ENCODE measurements around the gene PLAGL2. TPM values are rescaled to one million over a fixed set of nuclear protein-coding genes. Genes with fewer than 3 reads are reported as not detected.
"Not testable (repeated sequence)": the region's sequence is repeated elsewhere in the genome, so short reads cannot be mapped to it uniquely, and the experiment has no call there.

The PLAGL2 gene
- total RNA-seq, 2 donors from 2014 or later: 51.3 to 65.2 TPM

- no peaks in the 10 kb centered on the region for H3K9me3 Mint-ChIP-seq
- ATAC-seq (no peak), DNase-seq (ENCODE audit: low spot score in 2 of 2) (no peak)
- H3K27ac Mint-ChIP-seq: no peak overlapping the region
- H3K36me3 Mint-ChIP-seq: no peaks in the 10 kb centered on the region
Observed at GRCh38 chr20:32179934-32180333, 27.6 kb downstream of the PLAGL2 start.

GRCh38 chr20:32179515-32179914, 28.0 kb downstream of the PLAGL2 start:
- no peak for DNase-seq (ENCODE audit: low spot score in 2 of 2)
- Mint-ChIP-seq H3K36me3 (no peaks in the 10 kb centered on the region), H3K9me3 (no peaks in the 10 kb centered on the region), H3K27ac (no peak overlapping the region)
- no peak for ATAC-seq

GRCh38 chr20:32177696-32178095, 29.8 kb downstream of the PLAGL2 start:
- not testable (repeated sequence) for H3K9me3 Mint-ChIP-seq; DNase-seq (ENCODE audit: low spot score in 2 of 2); H3K36me3 Mint-ChIP-seq; ATAC-seq
- peak overlapping the region in 1 of 2 donors; percentile 19 for H3K27ac Mint-ChIP-seq

GRCh38 chr20:32168184-32168910, 39.2 kb downstream of the PLAGL2 start:
- no peak for DNase-seq (ENCODE audit: low spot score in 2 of 2)
- ATAC-seq: no peak
- Mint-ChIP-seq H3K9me3 (no peaks in the 10 kb centered on the region), H3K27ac (peak overlapping the region; percentile 44 to 54), H3K36me3 (peaks cover 9 to 13% of the 10 kb centered on the region in 2 donors)

- peak overlapping the region; percentile 24 to 62 for H3K27ac Mint-ChIP-seq
- peaks cover 9 to 13% of the 10 kb centered on the region in 2 donors for H3K36me3 Mint-ChIP-seq
- H3K9me3 Mint-ChIP-seq: no peaks in the 10 kb centered on the region
- DNase-seq (ENCODE audit: low spot score in 2 of 2) (no peak), ATAC-seq (no peak)
Observed at GRCh38 chr20:32167552-32167951, 40.0 kb downstream of the PLAGL2 start.

GRCh38 chr20:32165836-32166545, 41.6 kb downstream of the PLAGL2 start:
- Mint-ChIP-seq H3K36me3 (peaks cover 13 to 19% of the 10 kb centered on the region in 2 donors), H3K27ac (no peak overlapping the region), H3K9me3 (no peaks in the 10 kb centered on the region)
- DNase-seq (ENCODE audit: low spot score in 2 of 2) (no peak), ATAC-seq (no peak)

- peaks cover 13 to 19% of the 10 kb centered on the region in 2 donors for H3K36me3 Mint-ChIP-seq
- peak overlapping the region in 1 of 2 donors; percentile 29 for H3K27ac Mint-ChIP-seq
- DNase-seq (ENCODE audit: low spot score in 2 of 2) (no peak), ATAC-seq (no peak)
- no peaks in the 10 kb centered on the region for H3K9me3 Mint-ChIP-seq
Observed at GRCh38 chr20:32164984-32165735, 42.4 kb downstream of the PLAGL2 start.

- Mint-ChIP-seq H3K36me3 (peaks cover 13 to 19% of the 10 kb centered on the region in 2 donors), H3K9me3 (no peaks in the 10 kb centered on the region), H3K27ac (peak overlapping the region in 1 of 2 donors; percentile 91)
- ATAC-seq (no peak), DNase-seq (ENCODE audit: low spot score in 2 of 2) (no peak)
Observed at GRCh38 chr20:32163951-32164350, 43.6 kb downstream of the PLAGL2 start.

GRCh38 chr20:32162351-32162750, 45.2 kb downstream of the PLAGL2 start:
- peaks cover 15 to 22% of the 10 kb centered on the region in 2 donors for H3K36me3 Mint-ChIP-seq
- H3K9me3 Mint-ChIP-seq: no peaks in the 10 kb centered on the region
- no peak for ATAC-seq
- DNase-seq (ENCODE audit: low spot score in 2 of 2): no peak
- H3K27ac Mint-ChIP-seq: peak overlapping the region in 1 of 2 donors; percentile 3

GRCh38 chr20:32160341-32160740, 47.2 kb downstream of the PLAGL2 start:
- DNase-seq (ENCODE audit: low spot score in 2 of 2) (no peak), ATAC-seq (no peak)
- H3K36me3 Mint-ChIP-seq: peaks cover 13 to 15% of the 10 kb centered on the region in 2 donors
- H3K27ac Mint-ChIP-seq: peak overlapping the region in 1 of 2 donors; percentile 68
- H3K9me3 Mint-ChIP-seq: no peaks in the 10 kb centered on the region

- ATAC-seq (no peak), DNase-seq (ENCODE audit: low spot score in 2 of 2) (no peak)
- Mint-ChIP-seq H3K9me3 (no peaks in the 10 kb centered on the region), H3K27ac (peak overlapping the region; percentile 29 to 68), H3K36me3 (peaks cover 10 to 15% of the 10 kb centered on the region in 2 donors)
Observed at GRCh38 chr20:32159766-32160221, 47.7 kb downstream of the PLAGL2 start.

- ATAC-seq: peak; percentile 86 to 87
- H3K9me3 Mint-ChIP-seq: no peaks in the 10 kb centered on the region
- DNase-seq (ENCODE audit: low spot score in 2 of 2): no peak
- peak overlapping the region; percentile 29 to 50 for H3K27ac Mint-ChIP-seq
- peaks cover 10 to 15% of the 10 kb centered on the region in 2 donors for H3K36me3 Mint-ChIP-seq
Observed at GRCh38 chr20:32158943-32159660, 48.4 kb downstream of the PLAGL2 start.

- H3K27ac Mint-ChIP-seq: peak overlapping the region in 1 of 2 donors; percentile 29
- peaks cover 10 to 15% of the 10 kb centered on the region in 2 donors for H3K36me3 Mint-ChIP-seq
- no peak for ATAC-seq
- no peaks in the 10 kb centered on the region for H3K9me3 Mint-ChIP-seq
- DNase-seq (ENCODE audit: low spot score in 2 of 2): no peak
Observed at GRCh38 chr20:32158351-32158750, 49.2 kb downstream of the PLAGL2 start.

GRCh38 chr20:32157611-32158010, 49.9 kb downstream of the PLAGL2 start:
- H3K27ac Mint-ChIP-seq: peak overlapping the region; percentile 29 to 80
- DNase-seq (ENCODE audit: low spot score in 2 of 2) (no peak), ATAC-seq (no peak)
- H3K9me3 Mint-ChIP-seq: no peaks in the 10 kb centered on the region
- H3K36me3 Mint-ChIP-seq: peaks cover 10 to 15% of the 10 kb centered on the region in 2 donors

- H3K9me3 Mint-ChIP-seq: no peaks in the 10 kb centered on the region
- peaks cover 0 to 15% of the 10 kb centered on the region in 2 donors for H3K36me3 Mint-ChIP-seq
- peak; percentile 22 to 75 for DNase-seq (ENCODE audit: low spot score in 2 of 2)
- peak overlapping the region; percentile 10 to 90 for H3K27ac Mint-ChIP-seq
- peak; percentile 52 to 75 for ATAC-seq
Observed at GRCh38 chr20:32155017-32155981, 52.2 kb downstream of the PLAGL2 start.

Data from activated naive CD4-positive, alpha-beta T cell treated with anti-CD3 and anti-CD28 coated beads, Interleukin-2, amount 50 U/mL, for 72 hours (primary cell).